Liver (tissue), 9 donors: ENCODE measurements around the gene SLC4A5. TPM values are rescaled to one million over a fixed set of nuclear protein-coding genes. Genes with fewer than 3 reads are reported as not detected.

Source experiments
- DNase-seq: peaks from one replicate; pipeline ENCODE4 v3.0.0-alpha.2; 2017; ENCODE audit warnings: low spot score
- H3K27ac ChIP-seq, 2 donors: one replicate each; pipeline ENCODE4 v1.7.0; 2013; ENCODE audit warnings: inconsistent platforms in 2 of 2, low read length in 2 of 2, control low read depth in 1 of 2, low read depth in 1 of 2, mild to moderate bottlenecking in 1 of 2
- H3K27me3 ChIP-seq, 4 donors: one replicate each; pipeline versions ENCODE4 v1.6.1 to v1.7.0; 2013; ENCODE audit warnings: low read length in 3 of 4, inconsistent platforms in 1 of 4, mild to moderate bottlenecking in 1 of 4, moderate library complexity in 1 of 4; ENCODE audit not compliant: control insufficient read depth in 4 of 4, insufficient read depth in 4 of 4
- H3K36me3 ChIP-seq, 4 donors: one replicate each; pipeline versions ENCODE4 v1.6.1 to v1.7.0; 2013; ENCODE audit warnings: low read length in 3 of 4, mild to moderate bottlenecking in 3 of 4, low read depth in 1 of 4, moderate library complexity in 1 of 4; ENCODE audit not compliant: control insufficient read depth in 4 of 4, insufficient read depth in 3 of 4
- H3K4me1 ChIP-seq, 4 donors: one replicate each; pipeline versions ENCODE4 v1.6.1 to v1.7.0; 2013; ENCODE audit warnings: low read length in 3 of 4, mild to moderate bottlenecking in 3 of 4, moderate library complexity in 1 of 4; ENCODE audit not compliant: control insufficient read depth in 4 of 4, insufficient read depth in 4 of 4
- H3K4me3 ChIP-seq, 3 donors: one replicate each; pipeline versions ENCODE4 v1.6.1 to v1.7.0; 2013; ENCODE audit warnings: low read length in 3 of 3, control low read depth in 1 of 3, low read depth in 1 of 3, mild to moderate bottlenecking in 1 of 3
- H3K9ac ChIP-seq, 2 donors: one replicate each; pipeline ENCODE4 v1.7.0; 2013; ENCODE audit warnings: low read length in 2 of 2, mild to moderate bottlenecking in 2 of 2, moderate library complexity in 2 of 2, control low read depth in 1 of 2, low read depth in 1 of 2
- H3K9me3 ChIP-seq, 4 donors: one replicate each; pipeline versions ENCODE4 v1.6.1 to v1.7.0; 2013; ENCODE audit warnings: low read length in 3 of 4; ENCODE audit not compliant: control insufficient read depth in 4 of 4
- ATF3 ChIP-seq: IDR thresholded peaks from 2 replicates; pipeline ENCODE4 v1.6.1; 2016; ENCODE audit warnings: antibody characterized with exemption
- CTCF ChIP-seq: fragments of 150-350 bp; IDR thresholded peaks from 2 replicates; pipeline ENCODE4 v1.5.1; 2017; ENCODE audit warnings: improper control_type of control experiment, low read depth, low read length; ENCODE audit not compliant: missing input control
- EGR1 ChIP-seq, 2 donors: IDR thresholded peaks; 2 replicates each; pipeline ENCODE4 v1.6.1; 2016 to 2018; ENCODE audit warnings: antibody characterized with exemption in 2 of 2, low read depth in 2 of 2
- FOXA1 ChIP-seq: IDR thresholded peaks from 2 replicates; pipeline ENCODE4 v1.6.1; 2016; ENCODE audit warnings: antibody characterized with exemption
- FOXA2 ChIP-seq: IDR thresholded peaks from 2 replicates; pipeline ENCODE4 v1.6.1; 2016; ENCODE audit warnings: antibody characterized with exemption
- GABPA ChIP-seq, 2 donors: IDR thresholded peaks in 1 of 2; conservative IDR thresholded peaks in 1 of 2; 2 replicates each; pipeline ENCODE4 v1.6.1; 2016; ENCODE audit warnings: antibody characterized with exemption in 2 of 2, mild to moderate bottlenecking in 1 of 2, moderate library complexity in 1 of 2
- HNF4A ChIP-seq, 2 donors: conservative IDR thresholded peaks; 2 replicates each; pipeline ENCODE4 v1.6.1; 2016; ENCODE audit warnings: antibody characterized with exemption in 2 of 2, mild to moderate bottlenecking in 2 of 2
- HNF4G ChIP-seq: IDR thresholded peaks from 2 replicates; pipeline ENCODE4 v1.6.1; 2016; ENCODE audit warnings: antibody characterized with exemption
- JUND ChIP-seq, 2 donors: IDR thresholded peaks; 2 replicates each; pipeline ENCODE4 v1.6.1; 2016; ENCODE audit warnings: antibody characterized with exemption in 2 of 2
- MAX ChIP-seq: IDR thresholded peaks from 2 replicates; pipeline ENCODE4 v1.6.1; 2016; ENCODE audit warnings: antibody characterized with exemption
- NR2F2 ChIP-seq: IDR thresholded peaks from 2 replicates; pipeline ENCODE4 v1.6.1; 2016; ENCODE audit warnings: antibody characterized with exemption
- RAD21 ChIP-seq, 2 donors: IDR thresholded peaks; 2 replicates each; pipeline ENCODE4 v1.6.1; 2016; ENCODE audit warnings: antibody characterized with exemption in 2 of 2, mild to moderate bottlenecking in 2 of 2
- REST ChIP-seq: IDR thresholded peaks from 2 replicates; pipeline ENCODE4 v1.6.1; 2016; ENCODE audit warnings: antibody characterized with exemption, mild to moderate bottlenecking
- RXRA ChIP-seq, 2 donors: IDR thresholded peaks; 2 replicates each; pipeline ENCODE4 v1.6.1; 2017 to 2018; ENCODE audit warnings: antibody characterized with exemption in 2 of 2, mild to moderate bottlenecking in 1 of 2
- SP1 ChIP-seq: IDR thresholded peaks from 2 replicates; pipeline ENCODE4 v1.6.1; 2018; ENCODE audit warnings: antibody characterized with exemption, mild to moderate bottlenecking
- TAF1 ChIP-seq: conservative IDR thresholded peaks from 2 replicates; pipeline ENCODE4 v1.6.1; 2016; ENCODE audit warnings: antibody characterized with exemption, mild to moderate bottlenecking
- YY1 ChIP-seq: IDR thresholded peaks from 2 replicates; pipeline ENCODE4 v1.6.1; 2016; ENCODE audit warnings: antibody characterized with exemption, mild to moderate bottlenecking
- ZBTB33 ChIP-seq: IDR thresholded peaks from 2 replicates; pipeline ENCODE4 v1.6.1; 2016; ENCODE audit warnings: antibody characterized with exemption
- WGBS: extraction: QIAGEN DNeasy Blood & Tissue Kit; methylation state at CpG from one replicate; pipeline ENCODE4 v1.1.7; 2013; 5-methylcytosine and 5-hydroxymethylcytosine counted together
- polyA plus RNA-seq, 2 donors: library from polyadenylated mRNA; stranded (reverse) in 1 of 2; unstranded in 1 of 2; fragments of 200-250 nt in 1 of 2; fragments of >200 nt in 1 of 2; fragmentation: Nextera tagmentation in 1 of 2; extraction: Ambion mirVana in 1 of 2; gene quantifications; one replicate each; pipeline versions ENCODE4 v1.2.1 to v1.2.3, GENCODE V29; 2013 to 2015
- total RNA-seq, 2 donors: library from RNA; depleted of rRNA; stranded (reverse); fragments of >200 nt; gene quantifications; one replicate each; pipeline ENCODE4 v1.2.3, GENCODE V29; 2014
- donor health status: healthy.
- donor health status: healthy.
- donor health status: healthy.
- donor health status: healthy.
- donor health status: healthy.

Gene SLC4A5
- total and polyA plus RNA-seq, 4 donors: 0.12 to 0.50 (median 0.29) TPM

- peak; percentile 41 for TF ChIP-seq REST
- TF ChIP-seq RXRA (IDR thresholded peaks at IDR 0.05): no peak
- no peak for TF ChIP-seq YY1
- TF ChIP-seq EGR1 (IDR thresholded peaks at IDR 0.05; ENCODE audit: low read depth in 2 of 2): no peak
Measured at GRCh38 chr2:74179063-74179865, 164.0 kb downstream of the SLC4A5 start (continued).

GRCh38 chr2:74178211-74179062 is 164.8 kb downstream of the SLC4A5 start, which contains the start of gene MOB1A:
Gene MOB1A, minus strand, starts transcription at chr2:74178879. Its CDS starts 205 bp downstream, at chr2:74178674.
- H3K4me1 ChIP-seq: peaks cover 0 to 12% (median 5%) of the 10 kb centered on the region in 4 donors
- peak within 1 kb of the TSS; percentile 92 to 95 for H3K27ac ChIP-seq
- H3K27me3 ChIP-seq: no peaks in the 10 kb centered on the region
- WGBS: under 1% methylated on average over 84 of the region's 84 CpGs
- peak; percentile 98 for DNase-seq
- H3K9ac ChIP-seq: peak within 1 kb of the TSS; percentile 93 to 98
- TF ChIP-seq FOXA2 (no peak), JUND (IDR thresholded peaks at IDR 0.05) (no peak), NR2F2 (no peak), RXRA (IDR thresholded peaks at IDR 0.05) (peak; percentile 10 to 28), RAD21 (IDR thresholded peaks at IDR 0.05) (peak in 1 of 2 donors; percentile 29), HNF4A (conservative IDR thresholded peaks at IDR 0.05) (no peak), REST (peak; percentile 81), HNF4G (no peak), YY1 (peak; percentile 96), GABPA (IDR thresholded peaks at IDR 0.05 in 1 of 2, conservative IDR thresholded peaks at IDR 0.05 in 1 of 2) (peak in 1 of 2 donors; percentile 74), MAX (peak; percentile 19), EGR1 (IDR thresholded peaks at IDR 0.05; ENCODE audit: low read depth in 2 of 2) (no peak), SP1 (peak; percentile 70), FOXA1 (no peak), TAF1 (peak; percentile 80), ZBTB33 (peak; percentile 99), ATF3 (no peak), CTCF (no peak)
- H3K9me3 ChIP-seq: no peaks in the 10 kb centered on the region
- peak within 1 kb of the TSS; percentile 96 to 97 (median 97) for H3K4me3 ChIP-seq
- H3K36me3 ChIP-seq: no peaks in the 10 kb centered on the region
